ENCODE results near the gene MYCBP2. TPM values are rescaled to one million over a fixed set of nuclear protein-coding genes. Genes with fewer than 3 reads are reported as not detected.
"Not testable (repeated sequence)": the region's sequence is repeated elsewhere in the genome, so short reads cannot be mapped to it uniquely, and the experiment has no call there.

Gene MYCBP2
- total RNA-seq, 6 donors from 2014 or later, result 83.3 to 288 (median 127) TPM

- Histone ChIP-seq H3K9me3 (no peaks in the 10 kb centered on the region), H3K27ac (no peak overlapping the region), H3K27me3 (no peaks in the 10 kb centered on the region), H3K4me1 (no peaks in the 10 kb centered on the region), H3K36me3 (peaks cover 0 to 77% (median 13%) of the 10 kb centered on the region in 4 donors), H3K4me3 (no peak overlapping the region)
- TF ChIP-seq CTCF (IDR thresholded peaks at IDR 0.05) (no peak), POLR2A (IDR thresholded peaks at IDR 0.05) (no peak), POLR2AphosphoS5 (IDR thresholded peaks at IDR 0.05) (no peak), EP300 (IDR thresholded peaks at IDR 0.05) (no peak)
- ATAC-seq (ENCODE audit: low FRiP score in 2 of 2) (no peak), DNase-seq (no peak)
- 97 to 98% methylated on average over 2 of the region's 2 CpGs for WGBS, 2 donors
Measured at GRCh38 chr13:77262198-77262597, 64.7 kb downstream of the MYCBP2 start.

- no peak for TF ChIP-seq EP300 (IDR thresholded peaks at IDR 0.05)
- TF ChIP-seq CTCF (IDR thresholded peaks at IDR 0.05), result no peak
- TF ChIP-seq POLR2AphosphoS5 (IDR thresholded peaks at IDR 0.05), result no peak
- TF ChIP-seq POLR2A (IDR thresholded peaks at IDR 0.05), result no peak
- H3K9me3 ChIP-seq, result no peaks in the 10 kb centered on the region
- peaks cover 0 to 31% (median 0%) of the 10 kb centered on the region in 4 donors for H3K36me3 ChIP-seq
- DNase-seq (no peak), ATAC-seq (ENCODE audit: low FRiP score in 2 of 2) (no peak)
- H3K27ac ChIP-seq, result no peak overlapping the region
- H3K27me3 ChIP-seq, result no peaks in the 10 kb centered on the region
- WGBS, 2 donors, result 92 to 100% methylated on average over 3 of the region's 3 CpGs
- H3K4me3 ChIP-seq, result no peak overlapping the region
- H3K4me1 ChIP-seq, result no peaks in the 10 kb centered on the region
Measured at GRCh38 chr13:77250975-77251374, 75.9 kb downstream of the MYCBP2 start.

GRCh38 chr13:77245224-77245623 is 81.7 kb downstream of the MYCBP2 start:
- H3K27ac ChIP-seq; H3K9me3 ChIP-seq; DNase-seq; H3K4me3 ChIP-seq; H3K27me3 ChIP-seq; H3K4me1 ChIP-seq; ATAC-seq (ENCODE audit: low FRiP score in 2 of 2): not testable (repeated sequence)
- H3K36me3 ChIP-seq, result peaks cover 3 to 47% (median 12%) of the 10 kb centered on the region in 4 donors
- WGBS, 2 donors, result 98 to 100% methylated on average over 2 of the region's 2 CpGs

- ATAC-seq (ENCODE audit: low FRiP score in 2 of 2) (no peak), DNase-seq (no peak)
- no peaks in the 10 kb centered on the region for H3K9me3 ChIP-seq
- H3K4me3 ChIP-seq, result no peak overlapping the region
- TF ChIP-seq EP300 (IDR thresholded peaks at IDR 0.05) (no peak), POLR2A (IDR thresholded peaks at IDR 0.05) (no peak), CTCF (IDR thresholded peaks at IDR 0.05) (no peak), POLR2AphosphoS5 (IDR thresholded peaks at IDR 0.05) (no peak)
- peaks cover 3 to 31% (median 15%) of the 10 kb centered on the region in 4 donors for H3K36me3 ChIP-seq
- no peaks in the 10 kb centered on the region for H3K27me3 ChIP-seq
- WGBS, 2 donors, result 91 to 96% methylated on average over 3 of the region's 3 CpGs
- no peak overlapping the region for H3K27ac ChIP-seq
- no peaks in the 10 kb centered on the region for H3K4me1 ChIP-seq
Measured at GRCh38 chr13:77239312-77239711, 87.6 kb downstream of the MYCBP2 start.

GRCh38 chr13:77235456-77236022 is 91.4 kb downstream of the MYCBP2 start:
- no peak for TF ChIP-seq EP300 (IDR thresholded peaks at IDR 0.05)
- Histone ChIP-seq H3K27ac (no peak overlapping the region), H3K4me3 (no peak overlapping the region), H3K4me1 (no peaks in the 10 kb centered on the region), H3K36me3 (peaks cover 0 to 15% (median 3%) of the 10 kb centered on the region in 4 donors), H3K27me3 (no peaks in the 10 kb centered on the region), H3K9me3 (no peaks in the 10 kb centered on the region)
- ATAC-seq (ENCODE audit: low FRiP score in 2 of 2) (no peak), DNase-seq (no peak)

- Histone ChIP-seq H3K4me1 (no peaks in the 10 kb centered on the region), H3K4me3 (no peak overlapping the region), H3K27ac (no peak overlapping the region), H3K36me3 (peaks cover 0 to 12% (median 0%) of the 10 kb centered on the region in 4 donors), H3K27me3 (no peaks in the 10 kb centered on the region), H3K9me3 (no peaks in the 10 kb centered on the region)
- ATAC-seq (ENCODE audit: low FRiP score in 2 of 2) (no peak), DNase-seq (no peak)
- TF ChIP-seq POLR2A (IDR thresholded peaks at IDR 0.05) (no peak), EP300 (IDR thresholded peaks at IDR 0.05) (no peak), POLR2AphosphoS5 (IDR thresholded peaks at IDR 0.05) (no peak), CTCF (IDR thresholded peaks at IDR 0.05) (no peak)
- WGBS, 2 donors, result 92 to 97% methylated on average over 4 of the region's 4 CpGs
Measured at GRCh38 chr13:77233159-77233558, 93.7 kb downstream of the MYCBP2 start.

Data from upper lobe of left lung (tissue), 6 donors.